GM12878 (cell line): ENCODE data around the gene CSMD2. TPM values are rescaled to one million over a fixed set of nuclear protein-coding genes. Genes with fewer than 3 reads are reported as not detected.

Experiments
- ATAC-seq: fragments of 200-7000 bp; cut with Tn5 transposase; 3 replicates; pipeline ENCODE4 v1.9.1; 2020; ENCODE audit warnings: mild to moderate bottlenecking, moderate library complexity
- BruUV-seq: library from RNA; stranded (reverse); fragments of 400-500 nt; replicated peaks from 2 replicates; lab custom pipeline; 2021; lab: Mats Ljungman, UMichigan
- CTCF ChIA-PET: fragments of 300-600 bp; sonication (Branson Sonifier 250); formaldehyde crosslinking; extraction: SDS; loops from one replicate; lab custom pipeline; 2021; ENCODE audit warnings: inconsistent platforms; lab: Yijun Ruan, JAX
- POLR2A ChIA-PET: fragments of 350-600 bp; formaldehyde crosslinking; extraction: SDS; loops from one replicate; lab custom pipeline; 2021; ENCODE audit warnings: inconsistent platforms; lab: Charles Lee
- RAD21 ChIA-PET: fragments of 300-600 bp; sonication (Branson Sonifier 250); formaldehyde crosslinking; loops from one replicate; lab custom pipeline; 2023; ENCODE audit warnings: antibody characterized with exemption; ENCODE audit not compliant: unreplicated experiment; lab: Charles Lee
- SMC1A ChIA-PET: fragments of 300-600 bp; sonication (Branson Sonifier 250); formaldehyde crosslinking; loops from one replicate; lab custom pipeline; 2023; ENCODE audit not compliant: unreplicated experiment, uncharacterized antibody; lab: Charles Lee
- DNase-seq: peaks from one replicate; pipeline ENCODE4 v3.0.0-alpha.2; 2011; ENCODE audit warnings: low read depth, low spot score
- FAIRE-seq: peaks from 3 replicates; lab custom pipeline; 2011; peaks lifted over from hg19 to GRCh38; lab: Jason Lieb, UNC
- H2AFZ ChIP-seq: 2 replicates; pipeline ENCODE4 v1.6.0; 2011; ENCODE audit warnings: low read depth, low read length, control low read depth; ENCODE audit not compliant: control insufficient read depth
- H3K27ac ChIP-seq: 2 replicates; pipeline ENCODE4 v1.5.1; 2011; ENCODE audit warnings: control low read depth; ENCODE audit not compliant: control insufficient read depth, insufficient read depth
- H3K27me3 ChIP-seq, 2 experiments: replicated peaks in 1 of 2; 2 replicates each; pipeline versions ENCODE4 v1.6.0 to v1.6.1; 2011; ENCODE audit warnings: low read length in 1 of 2; ENCODE audit not compliant: control insufficient read depth in 2 of 2, insufficient read depth in 2 of 2
- H3K36me3 ChIP-seq, 2 experiments: 2 replicates each; pipeline ENCODE4 v1.5.1; 2011; ENCODE audit warnings: low read length in 1 of 2; ENCODE audit not compliant: control insufficient read depth in 2 of 2, insufficient read depth in 2 of 2
- H3K4me1 ChIP-seq: 2 replicates; pipeline ENCODE4 v1.6.1; 2011; ENCODE audit warnings: mild to moderate bottlenecking, low read length, moderate library complexity, mixed read lengths; ENCODE audit not compliant: control insufficient read depth, insufficient read depth
- H3K4me2 ChIP-seq: 2 replicates; pipeline ENCODE4 v1.6.0; 2011; ENCODE audit warnings: control low read depth; ENCODE audit not compliant: control insufficient read depth, insufficient read depth
- H3K4me3 ChIP-seq: fragments of 200-600 bp; sonication (generic); 2 replicates; pipeline ENCODE4 v1.5.1; 2016
- H3K79me2 ChIP-seq: 2 replicates; pipeline ENCODE4 v1.6.0; 2011; ENCODE audit warnings: low read length; ENCODE audit not compliant: control insufficient read depth, insufficient read depth
- H3K9ac ChIP-seq: 2 replicates; pipeline ENCODE4 v1.8.0; 2011; ENCODE audit warnings: low read length, control low read depth, mixed read lengths; ENCODE audit not compliant: control insufficient read depth, insufficient read depth
- H3K9me3 ChIP-seq: replicated peaks from 3 replicates; pipeline ENCODE4 v1.5.1; 2011; ENCODE audit warnings: mild to moderate bottlenecking, low read length; ENCODE audit not compliant: control insufficient read depth, insufficient read depth
- H4K20me1 ChIP-seq: 2 replicates; pipeline ENCODE4 v1.6.0; 2011; ENCODE audit not compliant: control insufficient read depth, insufficient read depth
- BACH1 ChIP-seq: fragments of 450-650 bp; IDR thresholded peaks from 2 replicates; pipeline ENCODE4 v1.6.1; 2017; ENCODE audit warnings: mild to moderate bottlenecking, borderline replicate concordance
- CHD1 ChIP-seq: IDR thresholded peaks from 2 replicates; pipeline ENCODE4 v1.6.1; 2012; ENCODE audit warnings: low read depth, low read length, improper control_type of control experiment
- CREM ChIP-seq: IDR thresholded peaks from 2 replicates; pipeline ENCODE4 v1.6.1; 2014; ENCODE audit warnings: antibody characterized with exemption, low read depth
- FOXK2 ChIP-seq: fragments of 450-650 bp; IDR thresholded peaks from 2 replicates; pipeline ENCODE4 v1.6.1; 2017; ENCODE audit warnings: mild to moderate bottlenecking, moderate library complexity
- FOXM1 ChIP-seq: IDR thresholded peaks from 2 replicates; pipeline ENCODE4 v1.6.1; 2012; ENCODE audit warnings: low read depth, mild to moderate bottlenecking, inconsistent platforms, low read length, moderate library complexity
- IKZF1 ChIP-seq: fragments of 450-650 bp; conservative IDR thresholded peaks from 2 replicates; pipeline ENCODE4 v1.6.1; 2017; ENCODE audit warnings: antibody characterized with exemption, mild to moderate bottlenecking
- IRF4 ChIP-seq: IDR thresholded peaks from 2 replicates; pipeline ENCODE4 v1.6.1; 2011; ENCODE audit warnings: low read depth, low read length
- KAT2A ChIP-seq: conservative IDR thresholded peaks from 2 replicates; pipeline ENCODE4 v1.6.1; 2011; ENCODE audit warnings: low read depth, low read length; ENCODE audit not compliant: control insufficient read depth
- MTA2 ChIP-seq: fragments of 450-650 bp; IDR thresholded peaks from 2 replicates; pipeline ENCODE4 v1.6.1; 2016; ENCODE audit warnings: low read depth, mild to moderate bottlenecking, moderate library complexity
- MXI1 ChIP-seq: fragments of 150-350 bp; IDR thresholded peaks from 2 replicates; pipeline ENCODE4 v1.6.1; 2011; ENCODE audit warnings: low read depth, mild to moderate bottlenecking, inconsistent platforms, low read length, improper control_type of control experiment
- PRDM15 ChIP-seq: fragments of 450-650 bp; formaldehyde crosslinking; IDR thresholded peaks from 2 replicates; pipeline ENCODE4 v1.4.0; 2020; ENCODE audit warnings: mild to moderate bottlenecking, moderate library complexity
- RAD51 ChIP-seq: fragments of 450-650 bp; IDR thresholded peaks from 2 replicates; pipeline ENCODE4 v1.6.1; 2016; ENCODE audit warnings: moderate library complexity, mild to moderate bottlenecking, inconsistent platforms
- RCOR1 ChIP-seq: conservative IDR thresholded peaks from 2 replicates; pipeline ENCODE4 v1.6.1; 2012; ENCODE audit warnings: low read depth, low read length, improper control_type of control experiment
- RUNX3 ChIP-seq: IDR thresholded peaks from 2 replicates; pipeline ENCODE4 v1.6.1; 2012; ENCODE audit warnings: low read length, inconsistent platforms
- ZNF217 ChIP-seq: fragments of 450-650 bp; IDR thresholded peaks from 2 replicates; pipeline ENCODE4 v1.6.1; 2017; ENCODE audit warnings: antibody characterized with exemption, mild to moderate bottlenecking
- WGBS: methylation state at CpG from one replicate; pipeline ENCODE4 v1.1.6; 2016; ENCODE audit warnings: low lambda C conversion rate; ENCODE audit not compliant: insufficient replicate concordance, insufficient coverage; ENCODE audit errors: missing lambda C conversion rate; 5-methylcytosine and 5-hydroxymethylcytosine counted together
- in situ Hi-C: fragments of 300-500 bp; cut with MboI; formaldehyde crosslinking; loops from 9 replicates; pipeline ENCODE4 v1.14.3; 2018; ENCODE audit warnings: mixed read lengths
- intact Hi-C: fragments of 100-400 bp; cut with micrococcal nuclease; formaldehyde crosslinking; loops from one replicate; pipeline ENCODE4 v1.14.2; 2022; ENCODE audit not compliant: unreplicated experiment
- polyA plus RNA-seq, 11 experiments: library from polyadenylated mRNA; depleted of rRNA in 4 of 11; unstranded in 6 of 11; stranded (reverse) in 5 of 11; fragments of >200 nt; fragmentation: Nextera tagmentation in 4 of 11; fragmentation: Illumina TruSeq in 1 of 11; extraction: Ambion mirVana in 4 of 11; extraction: Trizol in 1 of 11; gene quantifications; 1 replicate in 1 of 11; 2 replicates in 10 of 11; pipeline versions ENCODE4 v1.2.1 to v1.2.3, GENCODE V29; 2011 to 2016; ENCODE audit warnings: inconsistent platforms in 2 of 11, missing spikeins in 2 of 11, low read depth in 1 of 11
- total RNA-seq, 4 experiments: library from RNA; depleted of rRNA in 3 of 4; stranded (reverse); fragments of >200 nt in 3 of 4; fragmentation: Illumina TruSeq in 1 of 4; extraction: Trizol in 1 of 4; gene quantifications; 2 replicates each; pipeline versions ENCODE4 v1.2.1 to v1.2.3, GENCODE V29; 2013 to 2021

CSMD2 gene
- total and polyA plus RNA-seq, 10 of the 15 experiments (the other 5 are each of a cell fraction or from before 2014, with no cell fraction given), result under 0.01 TPM; not detected in 9

GRCh38 chr1:33618636-33619035 is 546.4 kb downstream of the CSMD2 start:
- ChIA-PET POLR2A (no interaction called here), RAD21 (no interaction called here), SMC1A (no interaction called here), CTCF (interaction anchor here (1.5 kb wide), 1 partner anchor 14 kb away, joined by 5 read pairs; no protein-coding TSS in a partner anchor)
- WGBS, result 0% methylated on average over 1 of the region's 1 CpG
- H4K20me1 ChIP-seq, result no peaks in the 10 kb centered on the region
- DNase-seq, result no peak
- TF ChIP-seq MXI1 (no peak), ZNF217 (no peak), CREM (no peak), RUNX3 (no peak), FOXM1 (no peak), KAT2A (no peak), RAD51 (no peak), BACH1 (no peak), FOXK2 (no peak), PRDM15 (CRISPR knock-in tag) (no peak), MTA2 (no peak), IRF4 (no peak), CHD1 (no peak), IKZF1 (no peak), RCOR1 (no peak)
- H3K27me3 ChIP-seq, result peaks cover 2 to 3% of the 10 kb centered on the region in 2 experiments; a peak in 3 of 4 replicates
- H3K4me1 ChIP-seq, result no peaks in the 10 kb centered on the region
- H2AFZ ChIP-seq, result no peak overlapping the region
- H3K9ac ChIP-seq, result no peak overlapping the region
- no peaks in the 10 kb centered on the region for H3K79me2 ChIP-seq
- no peaks in the 10 kb centered on the region for H3K9me3 ChIP-seq
- no peak overlapping the region for H3K4me2 ChIP-seq
- no peak overlapping the region for H3K4me3 ChIP-seq
- no peak for ATAC-seq
- no peak overlapping the region for H3K27ac ChIP-seq
- intact Hi-C loops, result loop anchor here (10.0 kb wide), 1 partner anchor 524 kb away; no protein-coding TSS in a partner anchor
- in situ Hi-C loops, result loop anchor here (25.0 kb wide), 1 partner anchor 681 kb away; no protein-coding TSS in a partner anchor
- H3K36me3 ChIP-seq, result no peaks in the 10 kb centered on the region
- no peak for FAIRE-seq
- no TSS peak for BruUV-seq
